Choroid plexus epithelial cell (primary cell): Measurements from ENCODE around the gene POMGNT1.

ENCODE experiments used
- DNase-seq: peaks from one replicate; pipeline ENCODE4 v3.0.0-alpha.2; 2010; ENCODE audit warnings: low read depth
- H3K4me3 ChIP-seq: 2 replicates; pipeline ENCODE4 v1.5.1; 2011; ENCODE audit warnings: low read depth, mild to moderate bottlenecking, control low read depth, low read length, moderate library complexity
- TF ChIP-seq, protein P1 (sequence below): conservative IDR thresholded peaks from 2 replicates; pipeline ENCODE4 v1.5.1; 2011; ENCODE audit warnings: low read depth, mild to moderate bottlenecking, control low read depth, inconsistent platforms, low read length, moderate library complexity

The POMGNT1 gene

DNA sequence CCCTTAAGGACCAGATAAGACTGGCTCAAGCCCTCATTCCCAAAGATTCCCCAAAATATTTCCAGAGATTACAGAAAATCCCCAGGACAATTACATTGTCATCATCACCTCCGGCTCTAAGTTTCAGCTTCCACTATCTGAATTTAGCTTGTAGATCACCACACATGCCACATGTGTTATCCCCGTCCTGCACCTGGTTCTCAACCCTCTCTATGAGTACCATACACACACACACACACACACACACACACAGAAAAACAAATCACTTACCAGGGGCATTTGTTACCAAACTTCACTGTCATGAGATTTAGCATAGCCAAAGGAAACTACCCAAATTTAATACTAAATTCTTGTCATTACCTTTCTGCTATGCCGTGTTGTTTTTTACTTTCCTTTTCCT lies 38.7 kb downstream of the POMGNT1 start:
- H3K4me3 ChIP-seq: no peak overlapping the region
- no peak for DNase-seq
- TF ChIP-seq, protein P1, sequence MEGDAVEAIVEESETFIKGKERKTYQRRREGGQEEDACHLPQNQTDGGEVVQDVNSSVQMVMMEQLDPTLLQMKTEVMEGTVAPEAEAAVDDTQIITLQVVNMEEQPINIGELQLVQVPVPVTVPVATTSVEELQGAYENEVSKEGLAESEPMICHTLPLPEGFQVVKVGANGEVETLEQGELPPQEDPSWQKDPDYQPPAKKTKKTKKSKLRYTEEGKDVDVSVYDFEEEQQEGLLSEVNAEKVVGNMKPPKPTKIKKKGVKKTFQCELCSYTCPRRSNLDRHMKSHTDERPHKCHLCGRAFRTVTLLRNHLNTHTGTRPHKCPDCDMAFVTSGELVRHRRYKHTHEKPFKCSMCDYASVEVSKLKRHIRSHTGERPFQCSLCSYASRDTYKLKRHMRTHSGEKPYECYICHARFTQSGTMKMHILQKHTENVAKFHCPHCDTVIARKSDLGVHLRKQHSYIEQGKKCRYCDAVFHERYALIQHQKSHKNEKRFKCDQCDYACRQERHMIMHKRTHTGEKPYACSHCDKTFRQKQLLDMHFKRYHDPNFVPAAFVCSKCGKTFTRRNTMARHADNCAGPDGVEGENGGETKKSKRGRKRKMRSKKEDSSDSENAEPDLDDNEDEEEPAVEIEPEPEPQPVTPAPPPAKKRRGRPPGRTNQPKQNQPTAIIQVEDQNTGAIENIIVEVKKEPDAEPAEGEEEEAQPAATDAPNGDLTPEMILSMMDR: no peak

DNA sequence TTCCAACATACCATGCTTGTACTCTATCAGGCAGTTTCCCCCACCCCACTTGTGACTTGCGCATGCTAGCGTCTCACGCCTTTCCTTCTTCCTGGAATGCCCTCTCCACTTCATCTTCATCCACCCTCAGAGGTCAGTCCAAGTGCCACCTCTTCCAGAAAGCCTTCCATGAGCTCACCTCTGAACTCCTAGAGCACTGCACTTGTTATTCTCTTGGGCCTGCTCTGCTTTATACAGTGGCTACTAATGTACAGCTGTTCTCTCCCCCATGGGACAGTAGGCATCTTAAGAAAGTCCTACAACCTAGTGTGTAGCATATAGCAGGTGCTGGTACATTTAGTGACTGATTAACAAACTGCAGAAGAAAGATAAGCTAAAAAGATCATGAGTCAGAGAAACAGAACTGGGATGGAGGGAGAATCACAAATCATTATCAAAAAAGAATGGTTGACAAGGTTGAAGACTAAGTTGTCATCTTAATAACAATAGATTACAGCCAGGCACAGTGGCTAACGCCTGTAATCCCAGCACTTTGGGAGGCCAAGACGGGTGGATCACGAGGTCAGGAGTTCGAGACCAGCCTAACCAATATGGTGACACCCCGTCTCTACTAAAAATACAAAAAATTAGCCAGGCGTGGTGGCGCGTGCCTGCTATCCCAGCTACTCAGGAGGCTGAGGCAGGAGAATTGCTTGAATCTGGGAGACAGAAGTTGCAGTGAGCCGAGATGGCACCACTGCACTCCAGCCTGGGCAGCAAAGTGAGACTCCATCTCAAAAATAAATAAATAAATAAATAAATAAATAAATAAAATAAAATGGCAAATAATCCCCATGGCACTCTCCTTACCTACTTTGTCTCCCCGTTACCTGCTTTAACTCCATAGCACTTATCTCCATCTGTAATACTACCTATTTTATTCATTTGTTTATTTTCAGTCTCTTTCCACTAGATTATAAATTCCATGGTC lies 39.6 kb downstream of the POMGNT1 start:
- TF ChIP-seq, protein P1: no peak
- DNase-seq: no peak
- no peak overlapping the region for H3K4me3 ChIP-seq

DNA sequence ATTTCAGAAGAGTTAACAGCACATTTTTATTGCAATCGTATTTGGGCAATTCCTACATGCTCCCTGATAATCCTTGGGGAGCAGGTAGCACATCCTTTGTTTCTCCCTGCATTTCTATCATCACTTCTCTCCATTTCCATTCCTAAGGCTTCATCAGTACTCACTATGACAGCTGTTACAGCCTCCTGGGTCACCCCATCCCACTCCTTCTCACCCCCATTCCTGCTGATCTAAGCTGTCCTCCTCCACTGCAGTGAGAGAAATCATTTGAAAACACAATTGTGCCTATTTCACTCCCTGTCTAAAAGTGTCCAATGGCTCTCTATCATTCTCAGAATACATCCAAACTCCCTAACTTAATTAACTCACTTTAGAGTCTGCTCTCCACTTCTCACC lies 40.3 kb downstream of the POMGNT1 start:
- TF ChIP-seq, protein P1: no peak
- H3K4me3 ChIP-seq: no peak overlapping the region
- no peak for DNase-seq

DNA sequence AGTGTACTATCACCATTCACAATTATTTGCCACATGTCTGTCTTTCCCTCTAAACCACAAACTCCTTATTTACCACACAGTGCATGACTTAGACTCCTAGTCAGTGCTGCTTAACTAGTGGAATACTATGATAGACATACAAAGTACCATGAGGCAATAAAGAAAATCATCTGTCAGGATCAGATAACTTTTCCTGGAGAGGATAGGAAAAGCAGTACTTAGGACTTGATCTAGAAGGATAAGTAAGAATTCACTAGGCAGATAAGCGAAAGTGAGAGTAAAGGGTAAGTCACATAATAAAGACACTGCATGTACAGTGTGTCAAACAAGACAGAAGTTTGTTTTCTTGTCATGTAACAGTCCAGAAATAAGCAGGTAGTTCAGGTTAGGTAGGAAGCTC lies 44.5 kb downstream of the POMGNT1 start:
- TF ChIP-seq, protein P1: no peak
- no peak overlapping the region for H3K4me3 ChIP-seq
- DNase-seq: no peak

DNA sequence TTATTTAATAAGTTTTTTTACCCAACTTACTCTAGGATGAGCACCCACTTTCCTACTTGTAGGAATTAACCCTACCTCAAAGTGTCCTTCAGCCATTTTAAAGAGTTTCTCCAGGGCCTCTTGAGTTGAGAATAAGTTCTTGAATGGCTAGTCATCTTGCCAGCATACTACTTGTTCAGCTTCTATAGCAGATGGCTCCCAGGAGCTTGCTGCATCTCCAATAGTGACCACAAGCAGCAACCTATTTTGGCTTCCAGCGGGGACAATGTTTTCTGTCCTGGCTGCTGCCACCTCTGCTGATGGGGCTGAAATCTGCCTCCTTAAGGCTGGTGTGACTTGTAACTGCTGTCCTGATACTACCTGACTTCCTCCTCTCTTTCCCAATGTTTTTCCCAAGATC lies 45.0 kb downstream of the POMGNT1 start:
- DNase-seq: no peak
- no peak overlapping the region for H3K4me3 ChIP-seq
- TF ChIP-seq, protein P1: no peak

DNA sequence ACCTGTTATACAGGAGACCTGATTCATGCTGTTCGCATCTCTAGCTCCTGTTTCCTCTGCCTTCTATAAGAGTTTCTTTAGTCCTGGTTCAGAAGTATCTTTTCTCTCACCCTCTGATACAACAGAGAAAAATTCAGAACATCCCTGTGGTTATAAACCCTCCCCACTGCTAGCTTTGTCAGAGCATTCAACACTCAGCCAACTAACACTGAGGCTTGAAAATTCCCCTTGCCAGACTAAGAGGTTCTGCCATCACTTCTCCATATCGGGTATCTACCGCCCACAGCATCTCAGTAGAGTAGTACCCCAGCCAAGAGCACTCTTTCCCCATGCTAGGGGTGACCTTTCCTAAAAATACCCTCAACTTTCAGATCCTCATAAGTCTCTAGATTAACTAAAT lies 46.2 kb downstream of the POMGNT1 start:
- TF ChIP-seq, protein P1: no peak

DNA sequence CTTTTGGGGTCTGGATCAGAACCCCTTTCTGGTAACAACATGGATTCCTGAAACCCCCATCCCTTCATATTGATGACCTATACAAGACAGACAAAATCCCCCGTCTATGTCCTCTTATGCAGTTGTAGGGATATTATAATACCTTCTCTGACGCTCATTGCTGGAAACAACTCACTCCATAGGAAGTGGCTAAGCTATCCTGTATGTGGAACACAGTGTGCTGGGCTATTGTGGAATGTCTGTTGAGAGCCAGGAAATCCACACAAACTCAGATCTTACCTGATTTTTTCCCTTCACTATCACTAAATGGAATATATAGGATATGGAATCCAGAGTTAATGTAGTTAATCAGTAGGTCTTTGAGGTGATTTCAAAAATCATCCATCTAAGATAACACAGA lies 48.1 kb downstream of the POMGNT1 start:
- DNase-seq: peak; percentile 49
- H3K4me3 ChIP-seq: no peak overlapping the region
- TF ChIP-seq, protein P1: no peak

More for the DNA sequence above, 46.2 kb downstream of the POMGNT1 start:
- H3K4me3 ChIP-seq: no peak overlapping the region
- peak; percentile 81 for DNase-seq
